ENCODE data around the gene ADCY3. TPM values are rescaled to one million over a fixed set of nuclear protein-coding genes. Genes with fewer than 3 reads are reported as not detected.

Gene ADCY3
- total and polyA plus RNA-seq, 9 of the 15 experiments (the other 6 are each of a cell fraction or from before 2014, with no cell fraction given) = 1.5 to 54.8 (median 26.3) TPM

- no peak for TF ChIP-seq ZMIZ1 (IDR thresholded peaks at IDR 0.05; ENCODE audit: low read depth in 2 of 2, low read length in 2 of 2)
- TF ChIP-seq ZSCAN29 (IDR thresholded peaks at IDR 0.05) = no peak
- no peak for TF ChIP-seq ZNF583 (CRISPR knock-in tag; IDR thresholded peaks at IDR 0.05)
These were observed 4.2 kb downstream of the ADCY3 start (continued) for GRCh38 chr2:24915796-24916195.

- WGBS (ENCODE audit: insufficient coverage, low coverage, missing lambda C conversion rate) = 84% methylated on average over 8 of the region's 8 CpGs
- Histone ChIP-seq H3K4me2 (ENCODE audit: insufficient read depth, low read length) (no peak overlapping the region), H3K27ac (ENCODE audit: extremely low read depth, low read depth, low read length) (no peak overlapping the region), H3K9ac (ENCODE audit: insufficient read depth in 1 of 2, low read depth in 2 of 2, low read length in 2 of 2) (no peak overlapping the region), H2AFZ (ENCODE audit: low read depth, low read length) (no peak overlapping the region), H3K9me1 (ENCODE audit: control insufficient read depth, insufficient read depth, low read length) (peaks cover 12% of the 10 kb centered on the region), H3K36me3 (ENCODE audit: control insufficient read depth, insufficient read depth, low read length) (peaks cover 64% of the 10 kb centered on the region; the same call in 2 of the 3 replicates), H3K79me2 (ENCODE audit: control insufficient read depth, insufficient read depth, low read length) (peaks cover 37% of the 10 kb centered on the region), H3K4me3 (no peak overlapping the region), H3K4me1 (replicated peaks in 1 of 2; ENCODE audit: control insufficient read depth in 2 of 2, insufficient read depth in 2 of 2, low read length in 2 of 2) (peaks cover 24 to 38% of the 10 kb centered on the region in 2 experiments; a peak in 4 of 5 replicates), H4K20me1 (replicated peaks; ENCODE audit: control insufficient read depth, insufficient read depth, low read length) (peaks cover 14% of the 10 kb centered on the region), H3K9me3 (replicated peaks; ENCODE audit: control insufficient read depth, insufficient read depth, low read depth, low read length) (peaks cover 5% of the 10 kb centered on the region), H3K27me3 (ENCODE audit: control insufficient read depth in 2 of 2, insufficient read depth in 2 of 2, low read length in 2 of 2) (no peaks in the 10 kb centered on the region)
- in situ Hi-C loops (cut with MboI) = no loop called here
- FAIRE-seq (no peak), DNase-seq (ENCODE audit: extremely low read depth in 1 of 4, low spot score in 3 of 4) (no peak), ATAC-seq (no peak)
- POLR2A ChIA-PET = no interaction called here
- intact Hi-C loops (cut with micrococcal nuclease) = no loop called here
- TF ChIP-seq SP2 (IDR thresholded peaks at IDR 0.05; ENCODE audit: extremely low read depth, low read depth, low read length, poor library complexity, severe bottlenecking) (no peak), RFX1 (IDR thresholded peaks at IDR 0.05) (no peak), E2F5 (CRISPR knock-in tag; IDR thresholded peaks at IDR 0.05) (no peak)
- CTCF ChIA-PET (ENCODE audit: low intra/inter-chr PET ratio) = no interaction called here
- BruUV-seq (replicated peaks) = no TSS peak
These were observed 4.9 kb downstream of the ADCY3 start for GRCh38 chr2:24915175-24915574.
